Nephron progenitor cell (in vitro differentiated cells): ENCODE results near the gene SH3PXD2A.

ENCODE experiments used
- DNase-seq: peaks from one replicate; pipeline ENCODE4 v3.0.0; 2021
- H3K27ac Mint-ChIP-seq: 2 replicates; pipeline ENCODE4 v1.8.0; 2021; ENCODE audit warnings: mild to moderate bottlenecking, moderate library complexity, mixed read lengths
- H3K27me3 Mint-ChIP-seq: 2 replicates; pipeline ENCODE4 v1.8.0; 2021; ENCODE audit warnings: mild to moderate bottlenecking, low read depth, mixed read lengths; ENCODE audit not compliant: poor library complexity
- H3K36me3 Mint-ChIP-seq: 2 replicates; pipeline ENCODE4 v1.8.0; 2021; ENCODE audit warnings: low read depth, mixed read lengths
- H3K4me1 Mint-ChIP-seq: 2 replicates; pipeline ENCODE4 v1.8.0; 2021; ENCODE audit warnings: mixed read lengths
- H3K4me3 Mint-ChIP-seq: 2 replicates; pipeline ENCODE4 v1.8.0; 2021; ENCODE audit warnings: mild to moderate bottlenecking, moderate library complexity, mixed read lengths
- H3K9me3 Mint-ChIP-seq: 2 replicates; pipeline ENCODE4 v1.8.0; 2021; ENCODE audit warnings: mild to moderate bottlenecking, moderate library complexity, mixed read lengths
- TF ChIP-seq, protein P1 (sequence below): fragments of 200-600 bp; sonication (generic); IDR thresholded peaks from 2 replicates; pipeline ENCODE4 v1.5.0; 2021; ENCODE audit warnings: antibody characterized with exemption

Gene SH3PXD2A

DNA sequence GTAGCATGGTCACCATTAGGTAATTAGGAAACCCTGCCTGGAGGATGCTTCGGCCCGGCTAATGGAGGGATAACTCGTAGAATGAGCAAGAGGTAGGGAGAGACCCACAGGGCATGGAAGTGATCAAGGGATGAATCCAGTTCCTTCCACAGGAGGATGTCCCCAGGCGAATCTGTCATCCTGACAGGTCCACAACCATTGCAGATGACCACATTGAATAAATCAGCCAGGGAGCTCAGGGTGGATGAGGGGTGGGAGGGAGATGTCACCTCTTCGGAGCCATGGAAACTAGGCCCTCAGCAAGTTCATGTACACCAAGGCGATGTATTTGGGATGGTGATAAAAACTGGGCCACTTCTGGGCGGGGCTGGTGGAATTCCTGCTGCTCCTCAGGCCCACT lies 28.5 kb downstream of the SH3PXD2A start:
- H3K4me3 Mint-ChIP-seq = no peak overlapping the region
- no peak for DNase-seq
- peaks cover 7% of the 10 kb centered on the region for H3K27me3 Mint-ChIP-seq
- H3K4me1 Mint-ChIP-seq = peaks cover 88% of the 10 kb centered on the region
- TF ChIP-seq, protein P1, sequence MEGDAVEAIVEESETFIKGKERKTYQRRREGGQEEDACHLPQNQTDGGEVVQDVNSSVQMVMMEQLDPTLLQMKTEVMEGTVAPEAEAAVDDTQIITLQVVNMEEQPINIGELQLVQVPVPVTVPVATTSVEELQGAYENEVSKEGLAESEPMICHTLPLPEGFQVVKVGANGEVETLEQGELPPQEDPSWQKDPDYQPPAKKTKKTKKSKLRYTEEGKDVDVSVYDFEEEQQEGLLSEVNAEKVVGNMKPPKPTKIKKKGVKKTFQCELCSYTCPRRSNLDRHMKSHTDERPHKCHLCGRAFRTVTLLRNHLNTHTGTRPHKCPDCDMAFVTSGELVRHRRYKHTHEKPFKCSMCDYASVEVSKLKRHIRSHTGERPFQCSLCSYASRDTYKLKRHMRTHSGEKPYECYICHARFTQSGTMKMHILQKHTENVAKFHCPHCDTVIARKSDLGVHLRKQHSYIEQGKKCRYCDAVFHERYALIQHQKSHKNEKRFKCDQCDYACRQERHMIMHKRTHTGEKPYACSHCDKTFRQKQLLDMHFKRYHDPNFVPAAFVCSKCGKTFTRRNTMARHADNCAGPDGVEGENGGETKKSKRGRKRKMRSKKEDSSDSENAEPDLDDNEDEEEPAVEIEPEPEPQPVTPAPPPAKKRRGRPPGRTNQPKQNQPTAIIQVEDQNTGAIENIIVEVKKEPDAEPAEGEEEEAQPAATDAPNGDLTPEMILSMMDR = no peak
- no peak overlapping the region for H3K27ac Mint-ChIP-seq
- H3K9me3 Mint-ChIP-seq = peaks cover 2% of the 10 kb centered on the region
- H3K36me3 Mint-ChIP-seq = peaks cover 2% of the 10 kb centered on the region

DNA sequence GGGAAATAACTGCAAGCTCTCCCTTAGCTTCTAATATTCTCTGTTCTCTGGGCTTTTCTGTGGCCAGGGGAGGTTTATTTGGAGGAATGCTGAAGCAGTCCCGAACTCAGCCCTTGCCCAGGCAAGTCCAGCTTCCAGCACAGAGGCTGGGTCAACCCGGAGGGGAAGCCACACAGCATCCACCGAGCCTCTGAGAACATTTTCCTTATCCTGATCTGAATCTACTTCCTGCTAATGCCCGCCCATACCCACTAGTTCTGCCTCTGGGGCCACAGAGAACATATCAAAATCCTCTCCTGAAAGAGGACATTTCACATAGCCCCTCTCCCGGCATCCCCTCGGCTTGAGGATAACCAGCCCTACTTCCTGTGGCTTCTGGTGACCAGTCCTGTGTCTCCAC lies 31.1 kb downstream of the SH3PXD2A start:
- TF ChIP-seq, protein P1 = no peak
- Mint-ChIP-seq H3K4me3 (no peak overlapping the region), H3K9me3 (no peaks in the 10 kb centered on the region), H3K36me3 (no peaks in the 10 kb centered on the region), H3K27me3 (peaks cover 10% of the 10 kb centered on the region), H3K27ac (no peak overlapping the region), H3K4me1 (peaks cover 96% of the 10 kb centered on the region)
- no peak for DNase-seq

DNA sequence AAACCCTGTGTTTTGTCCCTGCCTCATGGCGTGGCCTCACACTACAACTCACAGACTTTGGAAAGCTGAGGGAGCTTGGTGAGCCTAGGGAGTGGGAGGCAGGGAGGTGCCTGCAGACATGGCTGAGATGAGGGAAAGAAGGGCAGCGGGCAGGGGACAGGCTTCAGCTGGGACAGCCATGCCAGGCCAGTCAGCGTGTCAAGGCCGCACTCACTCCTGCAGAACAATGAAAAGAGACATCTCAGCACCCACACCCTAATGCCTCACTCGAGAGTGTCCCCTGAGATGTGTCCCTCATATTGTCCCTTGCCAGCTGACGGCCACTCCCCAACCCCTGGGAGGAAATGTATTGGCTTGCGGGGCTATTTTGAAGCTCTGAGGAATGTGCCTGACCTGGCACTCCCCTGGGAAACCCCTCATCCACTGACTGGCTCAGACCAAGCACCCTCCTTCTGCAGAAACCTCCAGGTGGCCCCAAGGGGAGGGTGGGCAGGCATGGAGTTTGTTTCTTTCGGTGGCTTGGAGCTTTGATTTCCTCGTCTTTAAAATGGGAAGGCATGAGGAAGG lies 31.6 kb downstream of the SH3PXD2A start:
- Mint-ChIP-seq H3K9me3 (no peaks in the 10 kb centered on the region), H3K4me3 (no peak overlapping the region), H3K4me1 (peaks cover 96% of the 10 kb centered on the region), H3K27ac (no peak overlapping the region), H3K36me3 (no peaks in the 10 kb centered on the region), H3K27me3 (peaks cover 8% of the 10 kb centered on the region)
- no peak for DNase-seq
- TF ChIP-seq, protein P1 = no peak

DNA sequence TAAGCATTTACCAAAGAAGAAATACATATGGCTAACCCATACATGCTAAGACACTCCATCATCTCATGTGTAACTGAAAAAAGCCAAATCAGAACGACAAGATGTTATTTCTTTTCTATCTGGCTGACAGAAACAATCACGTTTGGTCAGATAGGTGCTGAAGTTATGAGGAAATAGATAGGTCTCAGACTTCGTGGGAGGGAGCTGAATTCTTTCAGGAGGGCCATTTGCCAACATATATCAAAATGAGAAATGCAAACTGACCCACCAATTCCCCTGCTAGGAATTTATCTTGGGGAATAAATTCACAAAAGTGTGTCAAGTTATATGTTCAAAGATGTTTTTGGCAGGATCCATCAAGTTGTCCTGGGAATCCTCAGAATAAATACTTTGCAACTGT lies 32.6 kb downstream of the SH3PXD2A start:
- peaks cover 10% of the 10 kb centered on the region for H3K27me3 Mint-ChIP-seq
- H3K4me1 Mint-ChIP-seq = peaks cover 96% of the 10 kb centered on the region
- DNase-seq = no peak
- TF ChIP-seq, protein P1 = no peak
- no peaks in the 10 kb centered on the region for H3K9me3 Mint-ChIP-seq
- H3K27ac Mint-ChIP-seq = no peak overlapping the region
- no peak overlapping the region for H3K4me3 Mint-ChIP-seq
- no peaks in the 10 kb centered on the region for H3K36me3 Mint-ChIP-seq

DNA sequence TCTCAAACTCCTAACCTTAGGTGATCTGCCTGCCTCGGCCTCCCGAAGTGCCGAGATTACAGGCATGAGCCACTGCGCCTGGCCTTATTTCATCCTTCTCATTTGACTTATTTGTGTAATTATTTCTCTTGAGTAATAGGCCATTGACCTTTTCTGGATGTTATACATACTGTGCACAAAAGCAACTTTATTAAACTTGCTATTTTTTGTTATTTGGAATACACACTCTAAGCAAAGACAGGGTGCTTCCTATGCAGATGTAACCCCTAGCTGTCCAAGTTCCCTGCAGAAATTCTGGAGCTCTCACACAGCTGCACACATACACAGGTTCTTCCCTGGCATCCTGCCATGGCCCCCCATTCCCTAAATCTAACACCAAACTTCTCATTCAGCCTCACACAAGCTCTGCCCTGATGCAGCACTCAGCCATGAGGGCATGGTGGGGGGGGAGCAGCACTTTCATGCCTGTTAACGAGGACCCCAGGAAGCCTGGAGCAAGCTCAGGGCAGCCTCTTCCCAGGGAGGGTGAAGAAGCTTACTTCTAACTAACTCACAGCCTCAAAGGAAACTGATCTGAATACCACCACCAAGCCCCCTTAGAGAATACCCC lies 33.2 kb downstream of the SH3PXD2A start:
- no peak overlapping the region for H3K27ac Mint-ChIP-seq
- no peak overlapping the region for H3K4me3 Mint-ChIP-seq
- TF ChIP-seq, protein P1 = no peak
- no peaks in the 10 kb centered on the region for H3K9me3 Mint-ChIP-seq
- peaks cover 91% of the 10 kb centered on the region for H3K4me1 Mint-ChIP-seq
- no peaks in the 10 kb centered on the region for H3K36me3 Mint-ChIP-seq
- DNase-seq = no peak
- H3K27me3 Mint-ChIP-seq = peaks cover 10% of the 10 kb centered on the region
